GM23248 (cell line): Measurements from ENCODE around the gene CLIC4.

Experiments used
- EZH2 ChIP-seq: fragments of 200-600 bp; sonication (generic); IDR thresholded peaks from 2 replicates; pipeline ENCODE4 v1.6.1; 2018; ENCODE audit warnings: antibody characterized with exemption, mild to moderate bottlenecking; ENCODE audit not compliant: insufficient read depth, poor library complexity, severe bottlenecking
- EZH2phosphoT487 ChIP-seq: fragments of 200-600 bp; sonication (generic); IDR thresholded peaks from 2 replicates; pipeline ENCODE4 v1.6.1; 2018; ENCODE audit warnings: antibody characterized with exemption, moderate library complexity, mild to moderate bottlenecking, low read depth; ENCODE audit not compliant: insufficient read depth

DNA sequence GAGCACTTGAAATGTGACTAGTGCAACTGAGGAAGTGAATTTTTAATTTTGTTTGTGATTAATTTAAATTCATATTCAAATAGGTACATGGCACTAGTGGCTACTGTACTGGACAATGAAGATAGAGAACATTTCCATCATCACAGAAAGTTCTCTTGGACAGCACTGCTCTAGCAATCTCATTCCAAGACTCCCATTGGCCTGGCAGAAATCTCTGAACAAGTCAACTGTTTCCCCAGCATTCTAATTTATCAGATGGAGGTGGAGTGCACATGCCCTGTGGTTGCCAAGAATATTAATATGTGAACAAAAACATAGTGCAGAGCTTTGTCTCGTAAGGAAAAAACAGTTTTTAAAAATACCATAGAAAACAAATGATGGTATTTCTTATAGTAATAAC, 81.3 kb downstream of the CLIC4 start:
- TF ChIP-seq EZH2 (no peak), EZH2phosphoT487 (no peak)
